Activated CD4-positive, alpha-beta T cell treated with anti-CD3 and anti-CD28 coated beads for 1 hour (primary cell): ENCODE results near the gene GSTP1.

Source experiments
- DNase-seq: peaks from one replicate; pipeline ENCODE4 v3.0.0-alpha.2; 2020

GSTP1 gene

DNA sequence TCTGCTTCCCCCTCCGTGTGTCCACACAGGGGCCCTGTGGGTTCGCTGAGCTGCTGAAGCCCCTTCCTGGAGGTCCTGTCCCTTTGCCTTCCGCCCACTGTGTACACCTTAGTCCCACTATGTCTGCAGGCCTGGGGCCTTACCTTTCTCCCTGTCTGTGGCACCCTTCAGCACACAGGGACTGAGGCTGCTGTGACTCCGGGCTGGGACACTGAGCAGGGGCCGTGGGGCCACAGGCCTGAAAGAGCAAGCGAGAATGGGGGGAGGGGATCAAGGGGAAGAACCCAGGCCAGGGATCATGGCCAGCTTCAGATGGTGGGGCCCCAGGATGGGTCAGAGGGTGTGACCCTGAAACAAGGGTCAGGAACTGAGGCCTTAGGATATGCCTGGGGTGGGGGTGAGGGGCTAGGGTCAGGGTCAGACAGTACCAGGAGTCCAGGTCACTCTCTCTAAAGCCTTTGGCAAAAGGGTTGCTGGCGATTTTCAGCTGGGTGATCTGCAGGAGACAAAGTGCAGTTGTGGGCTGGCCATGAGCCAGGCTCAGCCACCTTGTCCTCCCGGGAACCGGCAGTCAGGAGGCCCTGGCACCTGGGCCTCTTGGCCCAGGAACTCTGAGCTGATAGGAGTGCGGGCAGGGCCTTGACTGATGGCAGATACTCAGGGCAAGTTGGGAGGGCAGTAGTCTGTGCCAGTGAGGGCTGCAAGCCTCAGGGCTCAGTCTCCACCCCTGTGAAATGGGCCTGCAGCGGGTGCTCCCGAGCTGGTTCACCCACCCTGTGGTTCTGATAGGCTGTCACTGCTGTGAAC lies 48.8 kb downstream of the GSTP1 start:
- no peak for DNase-seq

DNA sequence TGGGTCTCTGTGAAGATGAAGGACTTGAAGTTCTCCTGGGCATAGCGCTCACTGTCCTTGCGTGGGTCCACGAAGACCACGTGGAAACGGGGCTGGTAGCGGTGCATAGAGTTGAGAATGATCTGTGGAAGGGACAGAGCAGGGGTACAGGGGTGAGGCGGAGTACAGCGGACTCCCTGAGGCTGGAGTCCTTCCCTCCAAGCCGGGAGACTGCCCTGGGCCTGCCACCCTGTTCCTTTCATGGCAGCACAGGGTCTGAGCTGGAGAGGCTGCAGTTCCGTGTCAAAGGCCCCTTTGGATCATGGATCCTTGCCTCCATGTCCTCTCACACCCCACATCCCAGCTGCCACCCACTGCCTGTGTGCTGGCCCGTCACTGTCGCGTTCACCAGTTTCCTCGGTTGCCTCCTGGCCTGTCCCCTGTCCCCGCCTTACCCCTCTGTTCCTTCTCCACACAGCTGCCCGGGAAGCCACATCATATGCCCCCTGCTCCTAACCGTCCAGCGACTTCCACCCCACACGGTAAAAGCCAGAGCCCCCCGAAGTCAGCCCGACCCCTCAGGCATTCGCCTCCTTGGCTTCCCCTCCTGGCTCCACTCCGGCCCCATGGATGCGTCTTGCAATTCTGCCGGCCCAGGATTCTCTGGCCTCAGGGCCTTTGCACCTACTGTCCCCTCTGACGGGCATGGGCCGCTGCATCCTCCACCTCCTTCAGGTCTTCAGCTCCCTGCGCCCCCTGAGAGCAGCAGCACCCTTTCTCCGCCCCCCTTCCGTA lies 49.6 kb downstream of the GSTP1 start:
- no peak for DNase-seq

DNA sequence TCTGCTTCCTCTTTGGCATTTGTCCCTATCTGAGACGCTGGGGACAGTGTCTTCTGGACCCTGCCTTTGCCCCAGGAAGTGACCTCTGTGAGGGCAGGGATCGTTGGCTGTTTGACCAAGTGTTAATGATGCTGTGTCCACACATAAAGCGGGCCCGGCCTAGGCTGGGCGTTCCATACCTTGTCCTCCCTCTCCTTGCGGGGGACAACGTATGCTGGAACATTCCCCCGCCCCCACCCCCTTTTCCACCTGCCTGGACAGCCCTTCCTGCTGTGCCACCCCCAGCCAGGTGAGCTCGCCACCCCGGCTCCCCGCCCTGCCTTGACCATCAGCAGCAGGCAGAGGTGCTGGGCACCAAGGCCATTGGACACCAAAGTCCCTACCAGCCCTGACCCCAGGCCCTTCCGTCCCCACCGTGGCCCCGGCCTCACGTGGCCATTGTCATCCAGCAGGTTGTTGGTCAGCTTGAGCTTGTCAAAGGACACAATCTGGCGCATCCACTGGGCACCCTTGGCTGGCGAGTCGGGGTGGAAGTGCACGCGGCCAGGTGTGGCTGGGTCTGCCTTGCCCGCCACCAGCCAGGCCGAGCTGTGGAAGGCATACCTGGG lies 50.2 kb downstream of the GSTP1 start:
- no peak for DNase-seq

DNA sequence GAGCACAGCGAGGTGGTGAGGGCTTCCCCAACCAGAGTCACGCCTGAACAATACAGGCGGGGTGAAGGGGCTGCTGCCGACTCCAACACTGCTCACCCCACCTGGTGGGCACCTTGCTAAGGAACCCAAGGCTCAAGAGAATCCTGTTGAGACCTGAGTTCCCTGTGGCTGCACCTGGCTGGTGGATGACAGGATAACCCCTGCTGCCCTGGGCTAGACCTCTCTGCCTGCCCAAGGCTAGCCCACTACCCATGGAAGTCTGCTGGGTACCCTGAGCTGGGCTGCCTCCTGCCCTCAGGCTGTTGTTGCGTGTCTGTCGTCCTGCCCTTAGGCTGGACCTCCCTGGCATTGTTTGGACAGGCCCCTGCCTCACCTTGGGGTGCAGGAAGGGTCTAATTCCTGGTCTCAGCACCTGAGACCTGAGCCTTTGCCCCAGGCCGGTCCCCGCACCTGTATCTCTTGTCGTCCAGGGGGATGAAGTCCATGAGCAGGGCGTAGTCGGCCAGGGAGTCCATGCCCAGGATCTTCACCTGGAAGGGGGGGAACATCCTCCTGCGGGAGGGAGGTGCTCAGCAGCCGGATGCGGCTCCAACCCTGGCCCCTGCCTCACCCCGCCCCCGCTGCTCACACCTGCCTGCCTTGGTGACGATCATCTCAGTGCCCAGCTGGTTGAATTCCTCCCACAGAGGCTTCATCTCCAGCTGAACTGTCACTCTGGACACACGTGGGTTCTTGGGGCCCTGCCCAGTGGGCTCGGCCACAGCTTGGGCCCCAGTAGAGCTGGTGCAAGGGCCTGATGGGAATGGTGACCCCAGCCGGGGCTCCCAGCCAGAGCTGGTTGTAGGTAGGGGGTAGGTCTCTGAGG lies 51.0 kb downstream of the GSTP1 start:
- no peak for DNase-seq

GRCh38 chr11:67635231-67635521 lies 51.6 kb downstream of the GSTP1 start:
- DNase-seq: no peak
